Loucy (cell line): Measurements from ENCODE around the gene SRXN1.
"Not testable (repeated sequence)": the region's sequence is repeated elsewhere in the genome, so short reads cannot be mapped to it uniquely, and the experiment has no call there.

Experiments
- H2AFZ ChIP-seq: fragments of 200-600 bp; sonication (generic); 2 replicates; pipeline ENCODE4 v1.6.0; 2016; ENCODE audit warnings: antibody characterized with exemption, mild to moderate bottlenecking, low read length, moderate library complexity
- H3F3A ChIP-seq: fragments of 200-600 bp; 2 replicates; pipeline ENCODE4 v1.6.0; 2016; ENCODE audit warnings: antibody characterized with exemption, low read depth, mild to moderate bottlenecking
- H3K27me3 ChIP-seq: fragments of 200-600 bp; sonication (generic); 2 replicates; pipeline ENCODE4 v1.6.1; 2014; ENCODE audit warnings: low read length, mild to moderate bottlenecking; ENCODE audit not compliant: insufficient read depth, poor library complexity, severe bottlenecking
- H3K36me3 ChIP-seq: fragments of 200-600 bp; sonication (generic); 2 replicates; pipeline ENCODE4 v1.6.1; 2016; ENCODE audit warnings: low read length; ENCODE audit not compliant: insufficient read depth
- H3K4me1 ChIP-seq: fragments of 200-600 bp; sonication (generic); 2 replicates; pipeline ENCODE4 v1.5.1; 2014; ENCODE audit warnings: low read length, mild to moderate bottlenecking; ENCODE audit not compliant: insufficient read depth, poor library complexity, severe bottlenecking
- H3K4me2 ChIP-seq: fragments of 200-600 bp; sonication (generic); 2 replicates; pipeline ENCODE4 v1.6.0; 2014; ENCODE audit warnings: antibody characterized with exemption, low read length, low read depth, mild to moderate bottlenecking; ENCODE audit not compliant: poor library complexity, severe bottlenecking
- H3K4me3 ChIP-seq: fragments of 200-600 bp; sonication (generic); 2 replicates; pipeline ENCODE4 v1.5.1; 2014; ENCODE audit warnings: low read length, mild to moderate bottlenecking, mixed read lengths; ENCODE audit not compliant: poor library complexity, severe bottlenecking
- H3K79me2 ChIP-seq: fragments of 200-600 bp; sonication (generic); 2 replicates; pipeline ENCODE4 v1.6.1; 2014; ENCODE audit warnings: low read length; ENCODE audit not compliant: insufficient read depth
- H3K9ac ChIP-seq: fragments of 200-600 bp; sonication (generic); 2 replicates; pipeline ENCODE4 v1.6.0; 2014; ENCODE audit warnings: mild to moderate bottlenecking, low read depth, low read length, moderate library complexity; ENCODE audit not compliant: poor library complexity, severe bottlenecking
- H3K9me2 ChIP-seq: fragments of 200-600 bp; sonication (generic); replicated peaks from 2 replicates; pipeline ENCODE4 v1.6.1; 2016; ENCODE audit warnings: low read depth, low read length, mixed read lengths
- H3K9me3 ChIP-seq: fragments of 200-600 bp; sonication (generic); 2 replicates; pipeline ENCODE4 v1.6.1; 2014; ENCODE audit warnings: mild to moderate bottlenecking, antibody characterized with exemption, low read length, low read depth; ENCODE audit not compliant: insufficient read depth
- H4K20me1 ChIP-seq: fragments of 200-600 bp; sonication (generic); 2 replicates; pipeline ENCODE4 v1.6.0; 2014; ENCODE audit warnings: antibody characterized with exemption, low read length, mild to moderate bottlenecking; ENCODE audit not compliant: insufficient read depth, poor library complexity, severe bottlenecking
- CTCF ChIP-seq: fragments of 200-600 bp; sonication (generic); conservative IDR thresholded peaks from 2 replicates; pipeline ENCODE4 v1.5.1; 2014; ENCODE audit warnings: mild to moderate bottlenecking, antibody characterized with exemption, low read length
- EZH2phosphoT487 ChIP-seq: fragments of 200-600 bp; IDR thresholded peaks from 2 replicates; pipeline ENCODE4 v1.6.1; 2018; ENCODE audit warnings: antibody characterized with exemption, mild to moderate bottlenecking, moderate library complexity, borderline replicate concordance

Gene SRXN1

GRCh38 chr20:695165-695866, 42.3 kb upstream of the SRXN1 start:
- Histone ChIP-seq H3K27me3 (no peaks in the 10 kb centered on the region), H3K9me3 (no peaks in the 10 kb centered on the region), H3K36me3 (no peaks in the 10 kb centered on the region), H4K20me1 (no peaks in the 10 kb centered on the region), H3K79me2 (no peaks in the 10 kb centered on the region), H3K9me2 (no peaks in the 10 kb centered on the region), H3K4me1 (peaks cover 10% of the 10 kb centered on the region), H3K4me2 (no peak overlapping the region), H2AFZ (no peak overlapping the region), H3F3A (no peaks in the 10 kb centered on the region), H3K9ac (no peak overlapping the region), H3K4me3 (no peak overlapping the region)
- TF ChIP-seq CTCF: no peak
- no peak for TF ChIP-seq EZH2phosphoT487

- H3K27me3 ChIP-seq: no peaks in the 10 kb centered on the region
Observed at GRCh38 chr20:694496-694895, 41.5 kb upstream of the SRXN1 start.

GRCh38 chr20:693786-694185, 40.8 kb upstream of the SRXN1 start:
- H3K36me3 ChIP-seq, H3K4me3 ChIP-seq, H3K79me2 ChIP-seq, H3K9ac ChIP-seq, H3K27me3 ChIP-seq, H3K4me2 ChIP-seq, H3K9me2 ChIP-seq, H3K4me1 ChIP-seq, H2AFZ ChIP-seq, H4K20me1 ChIP-seq, H3K9me3 ChIP-seq, H3F3A ChIP-seq: not testable (repeated sequence)

More at GRCh38 chr20:694496-694895, 41.5 kb upstream of the SRXN1 start:
- Histone ChIP-seq H3F3A (no peaks in the 10 kb centered on the region), H2AFZ (no peak overlapping the region), H3K79me2 (no peaks in the 10 kb centered on the region), H3K4me1 (peaks cover 3% of the 10 kb centered on the region), H3K36me3 (no peaks in the 10 kb centered on the region), H3K9me2 (no peaks in the 10 kb centered on the region), H3K9ac (no peak overlapping the region), H4K20me1 (no peaks in the 10 kb centered on the region), H3K4me3 (no peak overlapping the region), H3K9me3 (no peaks in the 10 kb centered on the region), H3K4me2 (no peak overlapping the region)
- TF ChIP-seq EZH2phosphoT487 (no peak), CTCF (no peak)

GRCh38 chr20:692044-692443, 39.0 kb upstream of the SRXN1 start:
- no peaks in the 10 kb centered on the region for H3F3A ChIP-seq
- no peaks in the 10 kb centered on the region for H3K27me3 ChIP-seq
- no peak overlapping the region for H3K4me3 ChIP-seq
- no peaks in the 10 kb centered on the region for H4K20me1 ChIP-seq
- H3K4me1 ChIP-seq: no peaks in the 10 kb centered on the region
- no peaks in the 10 kb centered on the region for H3K9me3 ChIP-seq
- no peak overlapping the region for H2AFZ ChIP-seq
- no peak for TF ChIP-seq CTCF
- TF ChIP-seq EZH2phosphoT487: no peak
- H3K9ac ChIP-seq: no peak overlapping the region
- H3K4me2 ChIP-seq: no peak overlapping the region
- no peaks in the 10 kb centered on the region for H3K36me3 ChIP-seq
- no peaks in the 10 kb centered on the region for H3K9me2 ChIP-seq
- no peaks in the 10 kb centered on the region for H3K79me2 ChIP-seq
